Loucy (cell line): ENCODE data around the gene DRC7.
A peak's percentile ranks its signal among the peaks of the same experiment; 100 is the strongest.
"Not testable (repeated sequence)": the region's sequence is repeated elsewhere in the genome, so short reads cannot be mapped to it uniquely, and the experiment has no call there.

Source experiments
- H2AFZ ChIP-seq: fragments of 200-600 bp; sonication (generic); 2 replicates; pipeline ENCODE4 v1.6.0; 2016; ENCODE audit warnings: antibody characterized with exemption, mild to moderate bottlenecking, low read length, moderate library complexity
- H3F3A ChIP-seq: fragments of 200-600 bp; 2 replicates; pipeline ENCODE4 v1.6.0; 2016; ENCODE audit warnings: antibody characterized with exemption, low read depth, mild to moderate bottlenecking
- H3K27me3 ChIP-seq: fragments of 200-600 bp; sonication (generic); 2 replicates; pipeline ENCODE4 v1.6.1; 2014; ENCODE audit warnings: low read length, mild to moderate bottlenecking; ENCODE audit not compliant: insufficient read depth, poor library complexity, severe bottlenecking
- H3K36me3 ChIP-seq: fragments of 200-600 bp; sonication (generic); 2 replicates; pipeline ENCODE4 v1.6.1; 2016; ENCODE audit warnings: low read length; ENCODE audit not compliant: insufficient read depth
- H3K4me1 ChIP-seq: fragments of 200-600 bp; sonication (generic); 2 replicates; pipeline ENCODE4 v1.5.1; 2014; ENCODE audit warnings: low read length, mild to moderate bottlenecking; ENCODE audit not compliant: insufficient read depth, poor library complexity, severe bottlenecking
- H3K4me2 ChIP-seq: fragments of 200-600 bp; sonication (generic); 2 replicates; pipeline ENCODE4 v1.6.0; 2014; ENCODE audit warnings: antibody characterized with exemption, low read length, low read depth, mild to moderate bottlenecking; ENCODE audit not compliant: poor library complexity, severe bottlenecking
- H3K4me3 ChIP-seq: fragments of 200-600 bp; sonication (generic); 2 replicates; pipeline ENCODE4 v1.5.1; 2014; ENCODE audit warnings: low read length, mild to moderate bottlenecking, mixed read lengths; ENCODE audit not compliant: poor library complexity, severe bottlenecking
- H3K79me2 ChIP-seq: fragments of 200-600 bp; sonication (generic); 2 replicates; pipeline ENCODE4 v1.6.1; 2014; ENCODE audit warnings: low read length; ENCODE audit not compliant: insufficient read depth
- H3K9ac ChIP-seq: fragments of 200-600 bp; sonication (generic); 2 replicates; pipeline ENCODE4 v1.6.0; 2014; ENCODE audit warnings: mild to moderate bottlenecking, low read depth, low read length, moderate library complexity; ENCODE audit not compliant: poor library complexity, severe bottlenecking
- H3K9me2 ChIP-seq: fragments of 200-600 bp; sonication (generic); replicated peaks from 2 replicates; pipeline ENCODE4 v1.6.1; 2016; ENCODE audit warnings: low read depth, low read length, mixed read lengths
- H3K9me3 ChIP-seq: fragments of 200-600 bp; sonication (generic); 2 replicates; pipeline ENCODE4 v1.6.1; 2014; ENCODE audit warnings: mild to moderate bottlenecking, antibody characterized with exemption, low read length, low read depth; ENCODE audit not compliant: insufficient read depth
- H4K20me1 ChIP-seq: fragments of 200-600 bp; sonication (generic); 2 replicates; pipeline ENCODE4 v1.6.0; 2014; ENCODE audit warnings: antibody characterized with exemption, low read length, mild to moderate bottlenecking; ENCODE audit not compliant: insufficient read depth, poor library complexity, severe bottlenecking
- EZH2phosphoT487 ChIP-seq: fragments of 200-600 bp; IDR thresholded peaks from 2 replicates; pipeline ENCODE4 v1.6.1; 2018; ENCODE audit warnings: antibody characterized with exemption, mild to moderate bottlenecking, moderate library complexity, borderline replicate concordance
- TF ChIP-seq, protein P1 (sequence below): fragments of 200-600 bp; sonication (generic); conservative IDR thresholded peaks from 2 replicates; pipeline ENCODE4 v1.5.1; 2014; ENCODE audit warnings: mild to moderate bottlenecking, antibody characterized with exemption, low read length

DRC7 gene

GRCh38 chr16:57668630-57669475, 25.8 kb upstream of the DRC7 start:
- no peak for TF ChIP-seq EZH2phosphoT487
- TF ChIP-seq, protein P1, sequence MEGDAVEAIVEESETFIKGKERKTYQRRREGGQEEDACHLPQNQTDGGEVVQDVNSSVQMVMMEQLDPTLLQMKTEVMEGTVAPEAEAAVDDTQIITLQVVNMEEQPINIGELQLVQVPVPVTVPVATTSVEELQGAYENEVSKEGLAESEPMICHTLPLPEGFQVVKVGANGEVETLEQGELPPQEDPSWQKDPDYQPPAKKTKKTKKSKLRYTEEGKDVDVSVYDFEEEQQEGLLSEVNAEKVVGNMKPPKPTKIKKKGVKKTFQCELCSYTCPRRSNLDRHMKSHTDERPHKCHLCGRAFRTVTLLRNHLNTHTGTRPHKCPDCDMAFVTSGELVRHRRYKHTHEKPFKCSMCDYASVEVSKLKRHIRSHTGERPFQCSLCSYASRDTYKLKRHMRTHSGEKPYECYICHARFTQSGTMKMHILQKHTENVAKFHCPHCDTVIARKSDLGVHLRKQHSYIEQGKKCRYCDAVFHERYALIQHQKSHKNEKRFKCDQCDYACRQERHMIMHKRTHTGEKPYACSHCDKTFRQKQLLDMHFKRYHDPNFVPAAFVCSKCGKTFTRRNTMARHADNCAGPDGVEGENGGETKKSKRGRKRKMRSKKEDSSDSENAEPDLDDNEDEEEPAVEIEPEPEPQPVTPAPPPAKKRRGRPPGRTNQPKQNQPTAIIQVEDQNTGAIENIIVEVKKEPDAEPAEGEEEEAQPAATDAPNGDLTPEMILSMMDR = no peak
- H3K9ac ChIP-seq = peak overlapping the region; percentile 23

DNA sequence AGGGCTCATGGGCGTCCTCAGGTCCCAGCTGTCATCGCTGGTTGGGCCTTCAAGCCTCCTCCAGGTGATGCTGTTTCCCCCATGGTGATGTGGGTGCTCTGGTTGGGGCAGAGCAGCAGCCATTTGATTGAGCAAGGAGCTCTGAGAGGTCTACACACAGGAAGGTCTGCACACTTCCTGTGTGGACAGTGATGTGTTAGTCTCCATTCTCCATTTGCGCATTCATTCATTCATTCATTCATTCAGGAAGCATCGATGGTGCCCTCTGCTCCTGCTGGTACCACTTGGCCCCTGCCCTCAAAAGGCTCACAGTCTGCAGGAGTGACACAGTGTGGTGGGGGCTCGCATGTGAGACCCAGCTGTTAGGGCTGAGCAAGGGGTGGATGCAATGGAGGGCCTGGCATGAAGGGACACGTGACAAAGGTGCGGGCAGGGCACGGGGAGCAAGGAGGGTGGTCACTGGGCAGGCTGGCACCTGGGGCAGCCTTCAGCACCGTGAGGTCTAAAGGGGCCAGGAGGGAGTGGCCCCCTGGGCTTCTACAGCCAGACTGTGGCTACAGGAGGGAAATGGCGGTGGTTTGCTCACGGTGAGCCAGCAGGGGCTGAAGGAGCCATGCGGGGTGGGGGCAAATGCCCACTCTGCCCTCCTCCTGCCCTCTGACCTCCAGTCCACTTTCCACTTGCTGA, 25.0 kb upstream of the DRC7 start:
- H3K9me3 ChIP-seq = no peaks in the 10 kb centered on the region
- peak overlapping the region; percentile 46 for H3K9ac ChIP-seq
- H3F3A ChIP-seq = no peaks in the 10 kb centered on the region
- peaks cover 39% of the 10 kb centered on the region for H3K4me1 ChIP-seq
- H2AFZ ChIP-seq = peak overlapping the region; percentile 25; the same call in 1 of the 2 replicates
- H3K4me3 ChIP-seq = no peak overlapping the region
- no peaks in the 10 kb centered on the region for H3K27me3 ChIP-seq
- no peaks in the 10 kb centered on the region for H3K36me3 ChIP-seq
- H3K79me2 ChIP-seq = no peaks in the 10 kb centered on the region
- H3K4me2 ChIP-seq = peak overlapping the region; percentile 17
- TF ChIP-seq EZH2phosphoT487 = no peak
- TF ChIP-seq, protein P1 = peak; percentile 23; the same call in 1 of the 2 replicates
- H3K9me2 ChIP-seq = no peaks in the 10 kb centered on the region
- no peaks in the 10 kb centered on the region for H4K20me1 ChIP-seq

More at GRCh38 chr16:57668630-57669475, 25.8 kb upstream of the DRC7 start:
- Histone ChIP-seq H3K27me3 (no peaks in the 10 kb centered on the region), H3K9me2 (no peaks in the 10 kb centered on the region), H3K4me1 (peaks cover 39% of the 10 kb centered on the region), H3K4me3 (no peak overlapping the region), H3K36me3 (no peaks in the 10 kb centered on the region), H3K4me2 (peak overlapping the region; percentile 31), H3K79me2 (no peaks in the 10 kb centered on the region), H4K20me1 (no peaks in the 10 kb centered on the region), H3K9me3 (no peaks in the 10 kb centered on the region), H3F3A (no peaks in the 10 kb centered on the region), H2AFZ (no peak overlapping the region)

DNA sequence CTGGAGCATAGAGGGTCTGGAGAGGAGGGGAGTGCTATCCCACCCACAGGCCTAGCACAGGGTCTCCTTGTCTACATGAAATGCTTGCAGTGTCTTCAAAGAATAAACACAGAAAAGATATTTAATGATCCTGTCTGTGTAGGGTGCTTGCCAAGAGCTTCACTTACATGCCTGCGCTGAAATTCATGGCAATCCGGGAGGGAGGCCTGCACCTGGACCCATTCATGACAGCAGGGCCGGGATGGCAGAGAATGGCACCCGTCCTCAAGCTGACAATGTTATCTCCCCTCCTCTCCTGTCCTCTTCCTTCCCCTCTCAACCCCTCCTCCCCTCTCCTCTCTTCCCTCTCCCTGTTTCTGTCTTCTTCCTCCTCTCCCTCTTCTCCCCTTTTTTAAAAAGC, 24.4 kb upstream of the DRC7 start:
- Histone ChIP-seq H3F3A (no peaks in the 10 kb centered on the region), H3K9me2 (no peaks in the 10 kb centered on the region), H3K4me2 (peak overlapping the region; percentile 17), H3K4me1 (peaks cover 39% of the 10 kb centered on the region), H3K79me2 (no peaks in the 10 kb centered on the region), H3K27me3 (no peaks in the 10 kb centered on the region), H3K4me3 (no peak overlapping the region), H3K9me3 (no peaks in the 10 kb centered on the region), H3K36me3 (no peaks in the 10 kb centered on the region), H4K20me1 (no peaks in the 10 kb centered on the region), H2AFZ (peak overlapping the region; percentile 25; the same call in 1 of the 2 replicates), H3K9ac (peak overlapping the region; percentile 46)
- TF ChIP-seq, protein P1 = no peak
- no peak for TF ChIP-seq EZH2phosphoT487

GRCh38 chr16:57671451-57671850, 23.2 kb upstream of the DRC7 start:
- H3K4me2 ChIP-seq, H3K9ac ChIP-seq: not testable (repeated sequence)
- H3K4me1 ChIP-seq = peaks cover 47% of the 10 kb centered on the region

More at GRCh38 chr16:57671451-57671850, 23.2 kb upstream of the DRC7 start:
- H3K9me3 ChIP-seq, H3F3A ChIP-seq, H3K36me3 ChIP-seq, H4K20me1 ChIP-seq, H3K27me3 ChIP-seq, H3K4me3 ChIP-seq, H3K9me2 ChIP-seq, H2AFZ ChIP-seq, H3K79me2 ChIP-seq: not testable (repeated sequence)
